Left forelimb (tissue), 1 donor: ENCODE results near the gene ABLIM3.

Experiments
- DNase-seq: peaks from one replicate; pipeline ENCODE4 v3.0.0-alpha.2; 2018; ENCODE audit warnings: low spot score

Gene ABLIM3

GRCh38 chr5:149282027-149282965 lies 141.0 kb downstream of the ABLIM3 start:
- no peak for DNase-seq

GRCh38 chr5:149282966-149283332 lies 141.7 kb downstream of the ABLIM3 start:
- DNase-seq, result no peak

- no peak for DNase-seq
Observed at GRCh38 chr5:149283626-149284480, 142.6 kb downstream of the ABLIM3 start.

GRCh38 chr5:149284501-149284900 lies 143.2 kb downstream of the ABLIM3 start:
- no peak for DNase-seq

GRCh38 chr5:149285153-149285552 lies 143.9 kb downstream of the ABLIM3 start:
- DNase-seq, result no peak

- DNase-seq, result no peak
Observed at GRCh38 chr5:149288436-149288835, 147.1 kb downstream of the ABLIM3 start.

- no peak for DNase-seq
Observed at GRCh38 chr5:149289301-149289700, 148.0 kb downstream of the ABLIM3 start.

GRCh38 chr5:149294872-149295829 lies 153.9 kb downstream of the ABLIM3 start:
- no peak for DNase-seq

- no peak for DNase-seq
Observed at GRCh38 chr5:149297340-149298025, 156.2 kb downstream of the ABLIM3 start.

GRCh38 chr5:149298163-149298562 lies 156.9 kb downstream of the ABLIM3 start:
- no peak for DNase-seq

- DNase-seq, result no peak
Observed at GRCh38 chr5:149298842-149299404, 157.6 kb downstream of the ABLIM3 start.

- DNase-seq, result no peak
Observed at GRCh38 chr5:149299451-149300054, 158.3 kb downstream of the ABLIM3 start.

GRCh38 chr5:149300441-149300840 lies 159.1 kb downstream of the ABLIM3 start:
- no peak for DNase-seq

- DNase-seq, result no peak
Observed at GRCh38 chr5:149301049-149301743, 159.9 kb downstream of the ABLIM3 start.

GRCh38 chr5:149301744-149302380 lies 160.6 kb downstream of the ABLIM3 start:
- DNase-seq, result no peak

- DNase-seq, result no peak
Observed at GRCh38 chr5:149302641-149303040, 161.3 kb downstream of the ABLIM3 start.

- DNase-seq, result no peak
Observed at GRCh38 chr5:149303210-149303609, 161.9 kb downstream of the ABLIM3 start.

GRCh38 chr5:149304195-149305078 lies 163.1 kb downstream of the ABLIM3 start:
- no peak for DNase-seq
